Uterus (tissue), 2 donors: ENCODE results near the gene GNAL.

Experiments used
- POLR2A ChIP-seq, 2 donors: fragments of 450-650 bp; IDR thresholded peaks; one replicate each; pipeline ENCODE4 v1.6.1; 2016; ENCODE audit warnings: antibody characterized with exemption in 2 of 2, mild to moderate bottlenecking in 1 of 2, moderate library complexity in 1 of 2
- TF ChIP-seq, protein P1 (sequence below), 4 experiments: fragments of 200-600 bp in 2 of 4; fragments of 450-650 bp in 2 of 4; sonication (generic) in 2 of 4; IDR thresholded peaks; one replicate each; pipeline ENCODE4 v1.5.1; 2016 to 2019; ENCODE audit warnings: antibody characterized with exemption in 4 of 4, mild to moderate bottlenecking in 2 of 4, moderate library complexity in 1 of 4

DNA sequence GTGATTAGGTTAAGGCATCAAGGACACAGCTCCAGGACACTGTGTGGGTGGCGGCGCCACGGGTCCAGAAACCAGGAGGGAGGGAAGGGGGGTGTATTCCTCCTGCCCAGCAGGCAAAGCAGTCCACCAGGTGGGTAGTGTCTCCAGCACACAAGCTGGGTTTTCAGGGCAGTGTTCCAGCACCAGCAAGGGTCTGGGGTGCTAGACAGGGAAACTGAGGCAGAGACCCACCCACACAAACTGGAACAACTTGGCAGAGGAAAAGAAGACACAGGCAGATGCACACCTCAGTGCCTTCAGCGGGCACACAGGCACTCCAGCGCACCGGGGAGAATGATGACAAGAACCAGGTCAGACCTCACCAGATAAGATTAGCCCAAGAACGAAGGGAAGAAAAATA is 28.4 kb upstream of the GNAL start:
- TF ChIP-seq, protein P1, sequence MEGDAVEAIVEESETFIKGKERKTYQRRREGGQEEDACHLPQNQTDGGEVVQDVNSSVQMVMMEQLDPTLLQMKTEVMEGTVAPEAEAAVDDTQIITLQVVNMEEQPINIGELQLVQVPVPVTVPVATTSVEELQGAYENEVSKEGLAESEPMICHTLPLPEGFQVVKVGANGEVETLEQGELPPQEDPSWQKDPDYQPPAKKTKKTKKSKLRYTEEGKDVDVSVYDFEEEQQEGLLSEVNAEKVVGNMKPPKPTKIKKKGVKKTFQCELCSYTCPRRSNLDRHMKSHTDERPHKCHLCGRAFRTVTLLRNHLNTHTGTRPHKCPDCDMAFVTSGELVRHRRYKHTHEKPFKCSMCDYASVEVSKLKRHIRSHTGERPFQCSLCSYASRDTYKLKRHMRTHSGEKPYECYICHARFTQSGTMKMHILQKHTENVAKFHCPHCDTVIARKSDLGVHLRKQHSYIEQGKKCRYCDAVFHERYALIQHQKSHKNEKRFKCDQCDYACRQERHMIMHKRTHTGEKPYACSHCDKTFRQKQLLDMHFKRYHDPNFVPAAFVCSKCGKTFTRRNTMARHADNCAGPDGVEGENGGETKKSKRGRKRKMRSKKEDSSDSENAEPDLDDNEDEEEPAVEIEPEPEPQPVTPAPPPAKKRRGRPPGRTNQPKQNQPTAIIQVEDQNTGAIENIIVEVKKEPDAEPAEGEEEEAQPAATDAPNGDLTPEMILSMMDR (IDR thresholded peaks at IDR 0.05): no peak
- TF ChIP-seq POLR2A (IDR thresholded peaks at IDR 0.05): no peak
